LoVo (cell line): ENCODE data around the gene APOA1.
"Not testable (repeated sequence)": the region's sequence is repeated elsewhere in the genome, so short reads cannot be mapped to it uniquely, and the experiment has no call there.

Experiments used
- DNase-seq: peaks from one replicate; pipeline ENCODE4 v3.0.0-alpha.2; 2016; ENCODE audit warnings: low spot score

The APOA1 gene

GRCh38 chr11:116857936-116858335, 20.5 kb upstream of the APOA1 start:
- DNase-seq, result no peak

GRCh38 chr11:116857316-116857715, 19.9 kb upstream of the APOA1 start:
- no peak for DNase-seq

- no peak for DNase-seq
Observed at GRCh38 chr11:116856423-116856822, 19.0 kb upstream of the APOA1 start.

GRCh38 chr11:116855413-116855812, 18.0 kb upstream of the APOA1 start:
- no peak for DNase-seq

GRCh38 chr11:116853461-116854073, 16.1 kb upstream of the APOA1 start:
- peak; percentile 45 for DNase-seq

GRCh38 chr11:116852261-116853031, 15.0 kb upstream of the APOA1 start:
- DNase-seq, result peak; percentile 33

- no peak for DNase-seq
Observed at GRCh38 chr11:116851626-116852025, 14.2 kb upstream of the APOA1 start.

GRCh38 chr11:116849486-116849885, 12.1 kb upstream of the APOA1 start:
- DNase-seq, result no peak

- DNase-seq, result no peak
Observed at GRCh38 chr11:116849060-116849459, 11.6 kb upstream of the APOA1 start.

GRCh38 chr11:116847612-116848011, 10.2 kb upstream of the APOA1 start:
- no peak for DNase-seq

GRCh38 chr11:116844722-116845121, 7.3 kb upstream of the APOA1 start:
- no peak for DNase-seq

- no peak for DNase-seq
Observed at GRCh38 chr11:116843661-116844060, 6.2 kb upstream of the APOA1 start.

- no peak for DNase-seq
Observed at GRCh38 chr11:116842909-116843308, 5.5 kb upstream of the APOA1 start.

- DNase-seq, result no peak
Observed at GRCh38 chr11:116842117-116842516, 4.7 kb upstream of the APOA1 start.

GRCh38 chr11:116840746-116841296, 3.4 kb upstream of the APOA1 start:
- DNase-seq, result no peak

- no peak for DNase-seq
Observed at GRCh38 chr11:116840224-116840745, 2.9 kb upstream of the APOA1 start.

GRCh38 chr11:116838321-116839084, 1.1 kb upstream of the APOA1 start:
- no peak for DNase-seq

- no peak for DNase-seq
Observed at GRCh38 chr11:116836632-116836991, 810 bp downstream of the APOA1 start.

GRCh38 chr11:116835791-116836631, 1.4 kb downstream of the APOA1 start:
- DNase-seq, result peak; percentile 90

GRCh38 chr11:116835042-116835772, 2.2 kb downstream of the APOA1 start:
- no peak for DNase-seq

GRCh38 chr11:116834535-116835041, 2.8 kb downstream of the APOA1 start:
- not testable (repeated sequence) for DNase-seq
